NCI-H774 (cell line): ENCODE data around the gene ESCO1.

Experiments
- DNase-seq: peaks from one replicate; lab custom pipeline; 2025; lab: John Stamatoyannopoulos, UW

Gene ESCO1

GRCh38 chr18:21584391-21584790 is 16.1 kb downstream of the ESCO1 start:
- DNase-seq: no peak

- DNase-seq: no peak
Observed at GRCh38 chr18:21575656-21576055, 24.8 kb downstream of the ESCO1 start.

- DNase-seq: no peak
Observed at GRCh38 chr18:21571772-21572171, 28.7 kb downstream of the ESCO1 start.

GRCh38 chr18:21559195-21559594 is 41.3 kb downstream of the ESCO1 start:
- no peak for DNase-seq

- DNase-seq: no peak
Observed at GRCh38 chr18:21557607-21558253, 42.8 kb downstream of the ESCO1 start.

- DNase-seq: no peak
Observed at GRCh38 chr18:21550510-21550970, 50.0 kb downstream of the ESCO1 start.

GRCh38 chr18:21548647-21549046 is 51.9 kb downstream of the ESCO1 start:
- DNase-seq: no peak

- DNase-seq: no peak
Observed at GRCh38 chr18:21546423-21546822, 54.1 kb downstream of the ESCO1 start.

- no peak for DNase-seq
Observed at GRCh38 chr18:21538230-21538629, 62.3 kb downstream of the ESCO1 start.

- no peak for DNase-seq
Observed at GRCh38 chr18:21534327-21534726, 66.2 kb downstream of the ESCO1 start.

- DNase-seq: no peak
Observed at GRCh38 chr18:21526463-21526862, 74.0 kb downstream of the ESCO1 start.

GRCh38 chr18:21525916-21526315 is 74.6 kb downstream of the ESCO1 start:
- DNase-seq: no peak

- no peak for DNase-seq
Observed at GRCh38 chr18:21522530-21522929, 78.0 kb downstream of the ESCO1 start.

GRCh38 chr18:21513741-21514140 is 86.8 kb downstream of the ESCO1 start:
- no peak for DNase-seq

GRCh38 chr18:21513292-21513691 is 87.2 kb downstream of the ESCO1 start:
- no peak for DNase-seq

- DNase-seq: no peak
Observed at GRCh38 chr18:21509062-21509461, 91.4 kb downstream of the ESCO1 start.

- DNase-seq: no peak
Observed at GRCh38 chr18:21507913-21508701, 92.4 kb downstream of the ESCO1 start.

- DNase-seq: no peak
Observed at GRCh38 chr18:21502661-21503060, 97.8 kb downstream of the ESCO1 start.

GRCh38 chr18:21499997-21500396 is 100.5 kb downstream of the ESCO1 start:
- DNase-seq: no peak

- no peak for DNase-seq
Observed at GRCh38 chr18:21496277-21496835, 104.1 kb downstream of the ESCO1 start.

GRCh38 chr18:21490748-21491147 is 109.8 kb downstream of the ESCO1 start:
- no peak for DNase-seq

GRCh38 chr18:21489919-21490495 is 110.5 kb downstream of the ESCO1 start:
- no peak for DNase-seq
